Endothelial cell of umbilical vein (primary cell): ENCODE data around the gene AADAT. TPM values are rescaled to one million over a fixed set of nuclear protein-coding genes. Genes with fewer than 3 reads are reported as not detected.

Experiments used
- BruUV-seq: library from RNA; stranded (reverse); fragments of 400-500 nt; replicated peaks from 2 replicates; lab custom pipeline; 2021; lab: Mats Ljungman, UMichigan
- CTCF ChIA-PET: fragments of 300-600, 350-600 bp; sonication (Branson Sonifier 250); formaldehyde crosslinking; loops from one replicate; lab custom pipeline; 2021; ENCODE audit warnings: antibody characterized with exemption, inconsistent platforms; lab: Charles Lee
- POLR2A ChIA-PET: fragments of 300-600, 350-600 bp; sonication (Branson Sonifier 250); formaldehyde crosslinking; loops from one replicate; lab custom pipeline; 2021; ENCODE audit warnings: antibody characterized with exemption, inconsistent platforms; lab: Charles Lee
- DNase-seq: peaks from one replicate; pipeline ENCODE4 v3.0.0-alpha.2; 2011; ENCODE audit warnings: low read depth, low spot score
- FAIRE-seq: peaks from 2 replicates; lab custom pipeline; 2011; peaks lifted over from hg19 to GRCh38; lab: Jason Lieb, UNC
- H2AFZ ChIP-seq: 2 replicates; pipeline ENCODE4 v1.6.0; 2012; ENCODE audit warnings: low read depth, low read length, control low read depth, inconsistent platforms
- H3K27ac ChIP-seq: 2 replicates; pipeline ENCODE4 v1.5.1; 2011; ENCODE audit warnings: low read depth, mild to moderate bottlenecking, control low read depth, low read length, moderate library complexity; ENCODE audit not compliant: insufficient read depth
- H3K27me3 ChIP-seq, 2 experiments: 2 replicates each; pipeline versions ENCODE4 v1.6.0 to v1.6.1; 2011; ENCODE audit warnings: low read length in 2 of 2, mixed read lengths in 1 of 2; ENCODE audit not compliant: control insufficient read depth in 2 of 2, insufficient read depth in 2 of 2
- H3K36me3 ChIP-seq, 2 experiments: 2 replicates in 1 of 2; 3 replicates in 1 of 2; pipeline ENCODE4 v1.5.1; 2011; ENCODE audit warnings: low read length in 2 of 2, mild to moderate bottlenecking in 1 of 2, moderate library complexity in 1 of 2; ENCODE audit not compliant: control insufficient read depth in 2 of 2, insufficient read depth in 2 of 2; ENCODE audit errors: extremely low read depth in 1 of 2
- H3K4me1 ChIP-seq: 3 replicates; pipeline ENCODE4 v1.5.1; 2011; ENCODE audit warnings: mild to moderate bottlenecking, low read length; ENCODE audit not compliant: control insufficient read depth, insufficient read depth; ENCODE audit errors: extremely low read depth
- H3K4me2 ChIP-seq: 2 replicates; pipeline ENCODE4 v1.6.1; 2011; ENCODE audit warnings: low read length, control low read depth, mixed read lengths; ENCODE audit not compliant: insufficient read depth
- H3K4me3 ChIP-seq, 3 experiments: fragments of 200-600 bp in 1 of 3; sonication (generic), shearing (Covaris generic) in 1 of 3; replicated peaks in 1 of 3; 2 replicates each; pipeline ENCODE4 v1.5.1; 2011 to 2016; ENCODE audit warnings: control low read depth in 3 of 3, low read length in 3 of 3, mild to moderate bottlenecking in 2 of 3, inconsistent platforms in 1 of 3, low read depth in 1 of 3, moderate library complexity in 1 of 3; ENCODE audit not compliant: insufficient read depth in 1 of 3
- H3K79me2 ChIP-seq: 2 replicates; pipeline ENCODE4 v1.6.0; 2012; ENCODE audit warnings: low read length, inconsistent platforms; ENCODE audit not compliant: control insufficient read depth, insufficient read depth
- H3K9ac ChIP-seq: replicated peaks from 2 replicates; pipeline ENCODE3; 2011; ENCODE audit warnings: low read length, control low read depth; ENCODE audit not compliant: insufficient read depth; ENCODE audit errors: extremely low read depth
- H3K9me1 ChIP-seq: replicated peaks from 3 replicates; pipeline ENCODE4 v1.6.0; 2011; ENCODE audit warnings: mild to moderate bottlenecking, low read length; ENCODE audit not compliant: control insufficient read depth, insufficient read depth; ENCODE audit errors: extremely low read depth
- H3K9me3 ChIP-seq: replicated peaks from 2 replicates; pipeline ENCODE4 v1.5.1; 2012; ENCODE audit warnings: low read length, inconsistent platforms; ENCODE audit not compliant: control insufficient read depth, insufficient read depth
- H4K20me1 ChIP-seq: replicated peaks from 2 replicates; pipeline ENCODE3; 2011; ENCODE audit warnings: mild to moderate bottlenecking, low read length; ENCODE audit not compliant: control insufficient read depth, insufficient read depth; ENCODE audit errors: extremely low read depth
- EZH2 ChIP-seq: IDR thresholded peaks from 2 replicates; pipeline ENCODE4 v1.6.1; 2012; ENCODE audit warnings: borderline replicate concordance, low read depth, mild to moderate bottlenecking, moderate library complexity, low read length, inconsistent platforms; ENCODE audit not compliant: severe bottlenecking
- FOS ChIP-seq: IDR thresholded peaks from 2 replicates; pipeline ENCODE4 v1.6.1; 2011; ENCODE audit warnings: mild to moderate bottlenecking, low read length, moderate library complexity, borderline replicate concordance; ENCODE audit not compliant: insufficient read depth
- GATA2 ChIP-seq: IDR thresholded peaks from 2 replicates; pipeline ENCODE4 v1.7.0; 2011; ENCODE audit warnings: low read depth, mild to moderate bottlenecking, moderate library complexity, mixed read lengths, low read length; ENCODE audit not compliant: insufficient read length, insufficient read depth
- JUN ChIP-seq: IDR thresholded peaks from 2 replicates; pipeline ENCODE4 v1.6.1; 2011; ENCODE audit warnings: borderline replicate concordance, low read depth; ENCODE audit not compliant: insufficient read length, insufficient read depth
- MYC ChIP-seq: IDR thresholded peaks from one replicate; pipeline ENCODE4 v1.6.1; 2011; ENCODE audit warnings: mild to moderate bottlenecking, low read depth, low read length
- POLR2A ChIP-seq: IDR thresholded peaks from 2 replicates; pipeline ENCODE4 v1.6.1; 2012; ENCODE audit warnings: low read depth, mild to moderate bottlenecking, control low read depth, low read length
- POLR2AphosphoS5 ChIP-seq: IDR thresholded peaks from 2 replicates; pipeline ENCODE4 v1.6.1; 2012; ENCODE audit warnings: low read depth, mild to moderate bottlenecking, control low read depth, low read length, moderate library complexity; ENCODE audit not compliant: insufficient read depth
- dilution Hi-C: fragments of 300-500 bp; cut with MboI; formaldehyde crosslinking; loops from one replicate; pipeline ENCODE4 v1.15.0; 2019; ENCODE audit warnings: low sequenced_read_pairs; ENCODE audit not compliant: extremely low pct_ligation_motif_present
- intact Hi-C: fragments of 100-400 bp; cut with micrococcal nuclease; formaldehyde crosslinking; loops from one replicate; pipeline ENCODE4 v1.10.0; 2022
- polyA plus RNA-seq, 4 experiments: library from polyadenylated mRNA; depleted of rRNA in 3 of 4; stranded (reverse) in 3 of 4; unstranded in 1 of 4; fragments of >200 nt; gene quantifications; 2 replicates each; pipeline versions ENCODE4 v1.2.1 to v1.2.3, GENCODE V29; 2011 to 2012; ENCODE audit warnings: missing spikeins in 1 of 4
- total RNA-seq: library from RNA; stranded (reverse); gene quantifications from 2 replicates; pipeline ENCODE4 v1.2.3, GENCODE V29; 2021
- TF ChIP-seq, protein P1 (sequence below), 2 donors: IDR thresholded peaks; 1 replicate in 1 of 2; 2 replicates in 1 of 2; pipeline ENCODE4 v1.5.1; 2011; ENCODE audit warnings: low read length in 2 of 2, mild to moderate bottlenecking in 2 of 2, moderate library complexity in 2 of 2, control low read depth in 1 of 2, inconsistent platforms in 1 of 2, low read depth in 1 of 2; ENCODE audit not compliant: insufficient read depth in 1 of 2; ENCODE audit errors: extremely low read depth in 1 of 2
- TF ChIP-seq, protein P2 (sequence below): IDR thresholded peaks from 2 replicates; pipeline ENCODE4 v1.6.1; 2011; ENCODE audit not compliant: insufficient read depth, insufficient read length

AADAT gene
- total and polyA plus RNA-seq, 2 donors (not counting 3 experiments of a cell fraction or from before 2014, with no cell fraction given) = 1.8 to 2.5 TPM

DNA sequence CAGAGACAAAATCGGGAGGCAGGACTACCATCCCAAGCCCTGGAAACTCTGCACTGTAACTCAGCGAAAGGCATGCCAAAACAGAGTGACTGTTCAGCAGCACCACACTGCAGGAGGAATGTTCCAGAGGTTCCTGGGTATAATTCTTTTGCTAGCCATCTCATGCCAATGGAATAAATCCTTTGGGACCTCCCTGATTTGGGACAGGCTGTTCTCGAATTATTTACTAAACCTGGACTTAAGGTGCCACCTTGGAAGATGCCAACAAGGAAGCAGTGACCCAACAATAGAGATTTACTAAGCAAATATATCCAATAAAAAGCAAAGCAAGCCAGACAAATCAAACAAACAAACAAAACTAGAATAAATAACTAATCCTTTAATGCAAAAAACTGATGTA lies 9.3 kb downstream of the AADAT start:
- Histone ChIP-seq H3K27me3 (no peaks in the 10 kb centered on the region), H4K20me1 (no peaks in the 10 kb centered on the region), H3K9ac (no peak overlapping the region), H3K9me3 (no peaks in the 10 kb centered on the region), H3K4me1 (no peaks in the 10 kb centered on the region), H3K4me3 (no peak overlapping the region), H3K36me3 (no peaks in the 10 kb centered on the region), H3K27ac (no peak overlapping the region), H2AFZ (no peak overlapping the region), H3K9me1 (no peaks in the 10 kb centered on the region), H3K4me2 (no peak overlapping the region), H3K79me2 (no peaks in the 10 kb centered on the region)
- TF ChIP-seq EZH2 = no peak
- TF ChIP-seq, protein P1, sequence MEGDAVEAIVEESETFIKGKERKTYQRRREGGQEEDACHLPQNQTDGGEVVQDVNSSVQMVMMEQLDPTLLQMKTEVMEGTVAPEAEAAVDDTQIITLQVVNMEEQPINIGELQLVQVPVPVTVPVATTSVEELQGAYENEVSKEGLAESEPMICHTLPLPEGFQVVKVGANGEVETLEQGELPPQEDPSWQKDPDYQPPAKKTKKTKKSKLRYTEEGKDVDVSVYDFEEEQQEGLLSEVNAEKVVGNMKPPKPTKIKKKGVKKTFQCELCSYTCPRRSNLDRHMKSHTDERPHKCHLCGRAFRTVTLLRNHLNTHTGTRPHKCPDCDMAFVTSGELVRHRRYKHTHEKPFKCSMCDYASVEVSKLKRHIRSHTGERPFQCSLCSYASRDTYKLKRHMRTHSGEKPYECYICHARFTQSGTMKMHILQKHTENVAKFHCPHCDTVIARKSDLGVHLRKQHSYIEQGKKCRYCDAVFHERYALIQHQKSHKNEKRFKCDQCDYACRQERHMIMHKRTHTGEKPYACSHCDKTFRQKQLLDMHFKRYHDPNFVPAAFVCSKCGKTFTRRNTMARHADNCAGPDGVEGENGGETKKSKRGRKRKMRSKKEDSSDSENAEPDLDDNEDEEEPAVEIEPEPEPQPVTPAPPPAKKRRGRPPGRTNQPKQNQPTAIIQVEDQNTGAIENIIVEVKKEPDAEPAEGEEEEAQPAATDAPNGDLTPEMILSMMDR (IDR thresholded peaks at IDR 0.05; ENCODE audit: extremely low read depth in 1 of 2, insufficient read depth in 1 of 2, low read depth in 1 of 2, low read length in 2 of 2) = no peak
- no peak for TF ChIP-seq POLR2AphosphoS5
- no peak for TF ChIP-seq POLR2A
- TF ChIP-seq, protein P2, sequence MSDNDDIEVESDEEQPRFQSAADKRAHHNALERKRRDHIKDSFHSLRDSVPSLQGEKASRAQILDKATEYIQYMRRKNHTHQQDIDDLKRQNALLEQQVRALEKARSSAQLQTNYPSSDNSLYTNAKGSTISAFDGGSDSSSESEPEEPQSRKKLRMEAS = no peak
- no peak for TF ChIP-seq FOS
- TF ChIP-seq GATA2 = no peak
- TF ChIP-seq MYC = no peak
- no peak for TF ChIP-seq JUN
- FAIRE-seq = no peak
- ChIA-PET CTCF (no interaction called here), POLR2A (no interaction called here)
- dilution Hi-C loops (no loop called here), intact Hi-C loops (no loop called here)
- DNase-seq = no peak
- no TSS peak for BruUV-seq
